Measurements from ENCODE around the gene CCDC81. TPM values are rescaled to one million over a fixed set of nuclear protein-coding genes. Genes with fewer than 3 reads are reported as not detected.
A peak's percentile ranks its signal among the peaks of the same experiment; 100 is the strongest.

CCDC81 gene
- polyA plus RNA-seq, 2 of the 4 experiments (the other 2 are of a cell fraction): 0.30 to 0.71 TPM

DNA sequence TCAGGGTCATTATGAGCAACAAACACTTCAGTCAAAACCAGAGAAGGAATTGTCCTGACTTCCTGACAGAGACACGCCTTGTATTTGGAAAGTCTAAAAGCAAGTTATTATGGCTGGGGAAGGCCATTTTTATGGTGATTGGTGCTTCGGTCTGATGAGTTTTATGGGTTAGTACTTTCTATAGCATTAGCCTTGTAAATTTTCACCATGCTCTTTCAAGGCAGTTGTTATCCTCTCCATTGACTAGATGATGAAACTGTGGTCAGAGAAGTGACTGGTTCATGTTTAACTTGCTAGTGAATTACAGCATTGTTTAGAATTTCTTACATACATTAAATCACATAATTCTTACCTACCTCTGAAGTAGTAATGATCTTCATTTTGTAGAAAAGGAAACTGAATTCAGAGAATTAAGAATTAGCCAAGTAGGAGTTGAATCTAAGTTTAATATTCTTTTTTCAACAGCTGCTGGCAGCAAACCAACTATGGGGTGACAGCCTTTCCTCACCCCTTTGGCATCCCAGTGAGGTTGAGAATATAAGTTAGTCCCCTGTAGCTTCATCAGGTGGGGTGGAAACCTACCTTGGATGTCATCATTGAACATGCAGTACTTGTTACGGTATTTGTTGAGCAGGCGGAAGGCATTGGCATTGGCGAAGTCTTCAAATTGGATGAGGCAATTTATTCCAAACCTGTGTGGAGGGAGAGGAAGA is 90.0 kb downstream of the CCDC81 start:
- WGBS (ENCODE audit: missing lambda C conversion rate): 98% methylated on average over 5 of the region's 5 CpGs
- Histone ChIP-seq H3K9me3 (no peaks in the 10 kb centered on the region), H3K4me3 (no peak overlapping the region), H3K4me1 (peaks cover 16% of the 10 kb centered on the region), H3K4me2 (no peak overlapping the region), H3K27ac (peak overlapping the region; percentile 7 to 32; a peak in 2 of 6 replicates)
- FAIRE-seq (no peak), DNase-seq (ENCODE audit: low read depth in 1 of 2, low spot score in 1 of 2) (no peak), ATAC-seq (no peak)
- ChIA-PET CTCF (interaction anchor here (1.3 to 1.7 kb wide), 5 partner anchors 8 to 143 kb away, joined by 3 to 9 read pairs (median 4); no protein-coding TSS in a partner anchor), POLR2A (no interaction called here)
- TF ChIP-seq HDAC2 (IDR thresholded peaks at IDR 0.05): no peak
- TF ChIP-seq CBX2 (IDR thresholded peaks at IDR 0.05; ENCODE audit: borderline replicate concordance, low read depth): no peak
- TF ChIP-seq CBX8 (IDR thresholded peaks at IDR 0.05): no peak

DNA sequence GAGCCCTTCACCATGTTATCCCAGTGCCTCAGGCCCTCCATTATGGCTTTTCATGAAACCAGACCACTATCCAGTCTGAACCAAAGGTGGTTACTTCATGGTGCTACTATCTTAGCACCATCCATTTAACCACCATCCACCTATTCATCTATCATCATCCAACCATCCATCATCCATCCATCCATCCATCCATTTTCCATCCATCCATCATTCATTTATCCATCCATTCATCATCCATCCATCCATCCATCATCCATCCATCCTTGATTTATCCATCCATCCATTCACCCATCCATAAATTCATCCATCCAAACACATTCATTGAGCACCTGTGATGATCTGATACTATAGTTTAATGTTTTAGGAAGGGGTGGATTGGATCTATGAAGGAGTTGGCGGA is 93.5 kb downstream of the CCDC81 start:
- CTCF ChIA-PET: interaction anchor here (1.2 to 2.3 kb wide), 4 partner anchors 11 to 140 kb away, joined by 4 to 9 read pairs (median 4); no protein-coding TSS in a partner anchor
- TF ChIP-seq TP53 (CRISPR knock-in tag; IDR thresholded peaks at IDR 0.05) (no peak), CHD2 (IDR thresholded peaks at IDR 0.05; ENCODE audit: low read length, partially characterized antibody) (no peak)
- POLR2A ChIA-PET: interaction anchor here (1.4 kb wide), 1 partner anchor 332 kb away, joined by 3 read pairs; the partner anchor contains the start of gene PRSS23
- H3K4me3 ChIP-seq: no peak overlapping the region
- no peak overlapping the region for H3K27ac ChIP-seq
- H3K4me1 ChIP-seq: peaks cover 13% of the 10 kb centered on the region; the same call in 1 of the 3 replicates
- 91% methylated on average over 1 of the region's 1 CpG for WGBS (ENCODE audit: missing lambda C conversion rate)
- H3K9me3 ChIP-seq: no peaks in the 10 kb centered on the region
- no peak for DNase-seq (ENCODE audit: low read depth in 1 of 2, low spot score in 1 of 2)
- no peak for ATAC-seq
- FAIRE-seq: no peak
- H3K4me2 ChIP-seq: no peak overlapping the region

DNA sequence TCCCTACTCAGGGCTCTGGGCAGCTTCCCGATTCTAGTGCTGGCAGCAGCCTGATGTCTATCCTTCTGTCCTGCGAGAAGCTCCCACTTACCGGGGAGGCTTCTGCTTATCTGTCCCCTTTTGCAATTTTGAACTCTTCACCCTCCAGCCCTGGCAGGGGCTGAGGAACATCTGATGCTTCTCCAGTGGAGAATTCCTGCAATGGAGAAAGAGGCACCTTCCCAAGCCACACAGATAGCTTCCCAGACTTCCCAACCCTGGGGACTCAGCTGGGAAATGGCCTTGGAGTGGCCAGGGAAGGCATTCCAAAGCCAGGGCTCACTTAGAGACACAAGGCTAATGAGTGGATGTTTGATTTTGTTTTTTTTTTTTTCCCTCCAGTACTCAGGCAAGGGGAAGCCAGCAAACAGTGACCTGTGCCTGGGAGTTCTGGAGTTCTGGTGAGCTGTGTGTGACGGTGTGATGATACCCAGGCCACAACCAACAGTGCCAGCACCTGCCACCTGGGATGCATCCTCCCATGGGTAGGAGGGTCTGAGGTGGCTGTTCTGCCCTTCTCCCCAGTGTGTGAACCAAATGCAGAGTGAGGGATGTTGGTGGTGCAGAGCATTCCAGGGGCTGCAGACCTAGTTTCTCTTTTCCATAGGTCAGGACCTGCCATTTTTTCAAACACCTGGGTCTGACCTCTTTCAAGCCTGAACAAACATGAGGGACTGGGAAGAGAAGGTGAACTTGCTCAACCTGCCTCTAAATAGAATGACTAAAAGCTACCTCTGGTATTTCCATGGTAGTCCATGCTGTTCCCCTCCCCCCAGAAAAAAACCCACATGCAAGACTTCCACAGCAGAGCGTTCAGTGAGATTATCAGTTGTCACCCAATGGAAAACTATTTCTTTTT is 95.1 kb downstream of the CCDC81 start:
- no peak overlapping the region for H3K4me2 ChIP-seq
- CTCF ChIA-PET: interaction anchor here (1.1 to 2.3 kb wide), 4 partner anchors 13 to 139 kb away, joined by 3 to 9 read pairs (median 4); no protein-coding TSS in a partner anchor

More for the DNA sequence above, 95.1 kb downstream of the CCDC81 start:
- ATAC-seq: no peak; a peak in 1 of 6 replicates
- H3K4me3 ChIP-seq: no peak overlapping the region
- H3K27ac ChIP-seq: peak overlapping the region in 1 of 2 experiments; percentile 43; a peak in 3 of 6 replicates
- POLR2A ChIA-PET: interaction anchor here (0.6 to 1.4 kb wide), 2 partner anchors 202 to 330 kb away, joined by 3 read pairs; partner anchors contain the start of gene PRSS23
- no peak for FAIRE-seq
- H3K4me1 ChIP-seq: peaks cover 17% of the 10 kb centered on the region; the same call in 2 of the 3 replicates
- 97% methylated on average over 5 of the region's 5 CpGs for WGBS (ENCODE audit: missing lambda C conversion rate)
- no peak for DNase-seq (ENCODE audit: low read depth in 1 of 2, low spot score in 1 of 2)
- TF ChIP-seq EP300 (IDR thresholded peaks at IDR 0.05): no peak
- TF ChIP-seq, protein P1, sequence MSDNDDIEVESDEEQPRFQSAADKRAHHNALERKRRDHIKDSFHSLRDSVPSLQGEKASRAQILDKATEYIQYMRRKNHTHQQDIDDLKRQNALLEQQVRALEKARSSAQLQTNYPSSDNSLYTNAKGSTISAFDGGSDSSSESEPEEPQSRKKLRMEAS (IDR thresholded peaks at IDR 0.05): no peak
- TF ChIP-seq ZFP36 (IDR thresholded peaks at IDR 0.05; ENCODE audit: borderline replicate concordance, partially characterized antibody): no peak
- H3K9me3 ChIP-seq: no peaks in the 10 kb centered on the region

Other genes starting within 250 kb of the CCDC81 start
- 31.1 and 33.0 TPM in 2 replicates for gene EED, start 130.1 kb upstream of the CCDC81 start, polyA plus RNA-seq (2011; rRNA removed)
- 43.6 to 48.9 TPM (median 47.0 TPM) in 3 replicates for gene EED, start 130.1 kb upstream of the CCDC81 start, polyA plus RNA-seq (2017; fragmentation: RNase III; extraction: RNeasy Plus Mini Kit Qiagen cat#74134 plus additional on column Dnase treatment)
- gene HIKESHI, start 72.6 kb upstream of the CCDC81 start, polyA plus RNA-seq (2011; rRNA removed): 101 and 137 TPM in 2 replicates
- gene HIKESHI, start 72.6 kb upstream of the CCDC81 start, polyA plus RNA-seq (2017; fragmentation: RNase III; extraction: RNeasy Plus Mini Kit Qiagen cat#74134 plus additional on column Dnase treatment): 39.6 to 45.3 TPM (median 39.7 TPM) in 3 replicates